LNCAP (cell line): ENCODE results near the gene SIRT5.

Experiments
- CTCF ChIP-seq: fragments of 450-650 bp; IDR thresholded peaks from 2 replicates; pipeline ENCODE4 v1.5.1; 2017; ENCODE audit warnings: mild to moderate bottlenecking

The SIRT5 gene

DNA sequence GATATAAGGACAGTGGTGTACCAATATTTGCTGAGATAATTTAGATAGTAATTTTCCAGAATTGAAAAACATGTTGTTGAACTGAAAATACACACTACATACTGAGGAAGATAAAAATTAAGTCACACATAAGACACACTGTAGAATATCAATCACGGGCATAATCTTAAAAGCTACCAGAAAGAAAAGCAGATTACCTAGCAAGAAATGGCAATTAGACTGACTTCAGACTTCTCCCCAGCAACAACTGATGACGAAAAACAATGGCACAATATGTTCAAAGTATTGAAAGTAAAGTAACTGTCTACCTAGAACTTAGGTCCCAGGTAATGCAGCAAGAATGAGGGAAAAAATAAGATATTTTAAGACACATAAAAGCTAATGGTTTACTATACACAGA is 87.2 kb downstream of the SIRT5 start:
- TF ChIP-seq CTCF = no peak

DNA sequence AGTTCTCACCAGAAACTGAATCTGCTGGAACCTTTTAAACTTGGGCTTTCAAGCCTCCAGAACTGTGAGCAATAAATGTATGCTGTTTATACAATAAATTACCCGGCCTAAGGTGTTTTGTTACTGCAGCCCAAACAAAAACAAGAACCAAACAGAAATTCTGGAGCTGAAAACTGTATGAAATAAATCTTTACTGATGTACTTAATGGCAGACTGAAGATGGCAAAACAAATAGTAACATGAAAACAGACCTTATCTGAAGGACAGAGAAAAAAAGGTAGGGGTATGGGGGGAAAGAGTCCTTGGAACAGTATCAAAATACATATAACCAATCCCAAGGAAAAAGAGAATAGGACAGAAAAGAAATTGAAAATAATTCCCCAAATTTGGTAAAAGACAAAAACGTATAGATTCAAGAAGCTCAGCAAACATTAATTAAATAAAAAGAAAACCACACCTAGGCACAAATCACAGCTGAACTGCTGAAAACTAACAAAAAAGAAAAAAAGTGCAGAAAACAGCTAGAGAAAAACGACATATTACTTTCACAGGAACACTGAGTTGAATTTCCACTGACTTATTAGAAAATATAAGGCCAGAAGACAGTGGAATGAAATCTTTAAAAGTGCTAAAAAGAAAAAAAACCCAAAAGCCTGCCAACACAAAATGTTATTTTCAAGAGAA is 88.4 kb downstream of the SIRT5 start:
- no peak for TF ChIP-seq CTCF

- TF ChIP-seq CTCF = no peak
Measured at GRCh38 chr6:13663986-13664385, 89.6 kb downstream of the SIRT5 start.
